ENCODE measurements around the gene ZNF277.

ZNF277 gene

DNA sequence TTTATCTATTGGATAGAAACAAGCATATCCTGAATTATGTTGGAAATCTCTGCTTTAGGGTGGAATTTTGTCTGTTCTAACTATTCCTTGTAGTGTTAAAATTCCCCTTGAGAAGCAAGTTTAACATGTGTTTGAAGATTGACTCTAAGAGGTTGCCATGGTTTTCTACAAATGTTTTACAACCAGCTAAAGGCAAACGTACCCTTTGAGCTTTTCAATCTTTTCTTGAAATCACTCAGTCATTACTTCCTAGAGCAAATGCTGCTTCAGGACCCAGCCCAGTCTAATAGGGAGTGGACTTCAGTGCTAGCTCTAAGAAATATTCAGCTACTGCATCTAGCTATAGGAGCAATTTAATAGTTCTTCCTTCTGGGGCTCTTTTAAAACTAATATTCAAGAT, 125.0 kb downstream of the ZNF277 start:
- H3K27me3 Mint-ChIP-seq, result no peaks in the 10 kb centered on the region
- intact Hi-C loops (cut with micrococcal nuclease), result no loop called here
- H3K4me3 Mint-ChIP-seq, result no peak overlapping the region
- H3K27ac Mint-ChIP-seq, result no peak overlapping the region
- H3K4me1 Mint-ChIP-seq (ENCODE audit: low read depth), result no peaks in the 10 kb centered on the region
- no peaks in the 10 kb centered on the region for H3K9me3 Mint-ChIP-seq
- H3K36me3 Mint-ChIP-seq (ENCODE audit: low read depth), result peaks cover 27% of the 10 kb centered on the region

DNA sequence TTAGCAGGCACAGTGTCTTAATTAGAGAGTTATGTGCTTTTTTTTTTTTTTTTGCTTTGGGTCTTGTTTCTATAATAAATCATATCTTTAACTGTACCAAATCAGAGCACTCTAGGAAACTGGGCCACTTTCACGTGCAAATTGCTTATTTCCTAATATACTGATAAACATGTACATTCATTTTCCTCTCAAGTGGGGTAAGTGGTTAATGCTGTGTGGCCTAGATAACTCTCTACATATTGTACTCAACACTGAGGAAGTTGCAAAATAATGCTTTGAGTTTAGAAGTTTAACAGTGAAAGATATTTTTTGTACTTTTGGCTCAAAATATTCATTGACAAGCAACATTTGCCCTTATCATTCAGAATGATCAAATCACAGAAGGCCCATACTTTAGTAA, 127.9 kb downstream of the ZNF277 start:
- Mint-ChIP-seq H3K27me3 (no peaks in the 10 kb centered on the region), H3K27ac (no peak overlapping the region), H3K4me1 (ENCODE audit: low read depth) (no peaks in the 10 kb centered on the region), H3K36me3 (ENCODE audit: low read depth) (peaks cover 47% of the 10 kb centered on the region), H3K9me3 (no peaks in the 10 kb centered on the region), H3K4me3 (no peak overlapping the region)
- intact Hi-C loops (cut with micrococcal nuclease), result no loop called here

DNA sequence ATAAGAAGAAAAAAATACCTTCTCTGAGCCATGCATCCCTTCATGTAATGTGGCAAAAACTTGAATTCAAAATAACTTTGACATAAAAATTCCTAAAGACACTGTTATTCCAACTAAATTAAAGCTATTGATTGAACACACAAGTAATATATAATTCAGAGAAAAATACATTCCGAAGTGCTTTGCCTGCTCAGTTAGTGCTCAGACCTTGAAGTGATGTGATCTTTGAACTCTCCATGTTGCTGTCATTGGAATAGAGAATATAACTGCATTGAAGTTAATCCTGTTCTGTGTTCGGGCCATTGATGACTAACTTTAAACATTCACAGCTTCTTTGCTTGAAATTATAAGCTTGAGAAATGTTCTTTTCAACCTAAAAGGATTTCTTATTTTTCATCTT, 129.8 kb downstream of the ZNF277 start:
- Mint-ChIP-seq H3K4me3 (no peak overlapping the region), H3K36me3 (ENCODE audit: low read depth) (peaks cover 48% of the 10 kb centered on the region), H3K4me1 (ENCODE audit: low read depth) (no peaks in the 10 kb centered on the region), H3K27me3 (no peaks in the 10 kb centered on the region), H3K27ac (no peak overlapping the region), H3K9me3 (no peaks in the 10 kb centered on the region)
- intact Hi-C loops (cut with micrococcal nuclease), result no loop called here

DNA sequence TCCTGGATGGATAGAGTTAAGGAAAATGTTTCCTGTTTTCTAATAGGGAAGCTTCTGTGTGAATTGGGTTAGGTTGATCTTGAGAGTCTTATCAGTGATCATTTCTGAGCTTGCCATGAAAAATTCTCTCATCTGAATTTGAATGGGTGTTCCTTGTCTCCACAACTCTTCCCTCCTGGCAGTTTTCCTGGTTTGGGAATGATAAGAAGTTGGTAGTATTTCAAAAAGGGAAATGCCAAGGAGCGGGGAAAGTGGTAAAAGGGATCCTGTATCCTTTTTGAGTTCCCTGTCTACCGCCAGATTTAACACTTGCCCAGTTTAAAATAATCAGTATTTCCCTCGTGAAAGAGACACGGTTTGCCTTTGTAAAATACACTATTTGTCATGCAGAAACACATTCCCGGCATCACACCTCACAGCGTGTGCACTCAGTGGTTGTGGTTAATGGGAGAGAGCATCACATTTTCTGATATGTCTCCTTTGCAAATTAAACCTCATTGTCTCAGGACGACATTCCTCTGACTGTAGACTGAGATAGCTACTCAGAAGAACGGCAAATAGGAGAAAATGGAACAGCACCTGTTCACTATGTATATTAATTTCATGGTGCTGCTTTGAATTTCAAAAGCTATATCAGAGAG, 130.6 kb downstream of the ZNF277 start:
- H3K36me3 Mint-ChIP-seq (ENCODE audit: low read depth), result peaks cover 49% of the 10 kb centered on the region
- intact Hi-C loops (cut with micrococcal nuclease), result no loop called here
- H3K27ac Mint-ChIP-seq, result no peak overlapping the region
- H3K4me3 Mint-ChIP-seq, result no peak overlapping the region
- no peaks in the 10 kb centered on the region for H3K9me3 Mint-ChIP-seq
- no peaks in the 10 kb centered on the region for H3K4me1 Mint-ChIP-seq (ENCODE audit: low read depth)
- no peaks in the 10 kb centered on the region for H3K27me3 Mint-ChIP-seq

DNA sequence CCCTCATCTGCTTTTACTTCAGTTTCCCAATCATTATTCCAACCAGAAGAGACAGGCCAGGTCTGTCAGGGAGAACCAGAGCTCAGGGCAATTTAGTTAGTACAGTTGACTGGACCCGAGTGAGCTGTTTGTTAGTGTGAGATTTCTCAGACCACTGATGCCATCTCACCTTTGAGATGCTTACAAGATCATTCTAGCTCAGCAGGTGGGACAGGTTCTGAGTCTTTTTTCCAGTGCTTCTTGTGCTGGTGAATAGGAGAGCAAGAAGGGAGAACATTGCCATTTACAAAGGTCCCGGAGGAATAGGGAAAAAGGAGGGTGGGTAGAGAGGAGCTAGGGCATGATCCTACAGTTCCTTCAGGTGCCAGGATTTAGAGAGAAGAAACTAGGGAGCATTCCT, 131.4 kb downstream of the ZNF277 start:
- no peaks in the 10 kb centered on the region for H3K27me3 Mint-ChIP-seq
- intact Hi-C loops (cut with micrococcal nuclease), result no loop called here
- no peak overlapping the region for H3K4me3 Mint-ChIP-seq
- no peaks in the 10 kb centered on the region for H3K4me1 Mint-ChIP-seq (ENCODE audit: low read depth)
- no peak overlapping the region for H3K27ac Mint-ChIP-seq
- H3K9me3 Mint-ChIP-seq, result no peaks in the 10 kb centered on the region
- peaks cover 58% of the 10 kb centered on the region for H3K36me3 Mint-ChIP-seq (ENCODE audit: low read depth)

DNA sequence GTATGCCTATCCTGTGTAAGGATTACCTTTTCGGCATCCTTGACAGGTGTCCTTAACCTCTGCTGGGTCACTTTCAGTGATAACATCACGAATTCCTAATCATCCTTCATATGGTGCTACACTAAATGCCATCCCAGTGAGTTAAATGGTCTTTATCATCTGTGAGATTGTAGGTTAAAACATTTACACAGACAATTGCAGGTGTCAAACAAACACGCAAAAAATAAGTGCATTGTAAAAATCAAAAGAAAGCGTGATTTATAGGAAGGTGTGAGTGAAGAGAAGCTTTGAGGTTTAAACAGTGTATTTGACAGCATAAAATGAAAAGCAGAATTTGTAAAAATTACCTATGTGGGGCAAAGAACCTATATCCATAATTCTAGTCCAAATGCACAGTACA, 132.3 kb downstream of the ZNF277 start:
- Mint-ChIP-seq H3K4me1 (ENCODE audit: low read depth) (no peaks in the 10 kb centered on the region), H3K4me3 (no peak overlapping the region), H3K36me3 (ENCODE audit: low read depth) (peaks cover 67% of the 10 kb centered on the region), H3K27me3 (no peaks in the 10 kb centered on the region), H3K9me3 (no peaks in the 10 kb centered on the region), H3K27ac (no peak overlapping the region)
- intact Hi-C loops (cut with micrococcal nuclease), result no loop called here

DNA sequence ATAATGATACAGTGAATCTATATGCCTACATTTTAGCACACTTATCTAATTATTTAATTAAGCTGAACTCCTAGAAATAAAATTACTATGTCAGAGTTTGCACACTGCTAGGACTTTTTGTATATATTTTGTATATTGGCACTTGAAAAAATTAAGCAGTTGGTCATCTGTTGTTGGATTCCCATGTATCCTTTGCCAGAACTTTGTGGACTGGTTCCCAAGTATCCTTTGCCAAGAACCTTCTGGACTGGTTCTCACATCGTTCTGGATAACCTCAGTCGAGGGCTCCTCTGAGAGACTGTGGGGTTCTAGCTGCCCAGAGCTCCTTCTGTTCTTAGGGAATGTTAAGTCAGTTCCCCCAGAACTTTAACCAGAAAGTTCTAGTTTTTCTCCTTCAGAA, 135.0 kb downstream of the ZNF277 start:
- Mint-ChIP-seq H3K9me3 (no peaks in the 10 kb centered on the region), H3K4me1 (ENCODE audit: low read depth) (no peaks in the 10 kb centered on the region), H3K27me3 (no peaks in the 10 kb centered on the region), H3K36me3 (ENCODE audit: low read depth) (peaks cover 64% of the 10 kb centered on the region), H3K27ac (no peak overlapping the region), H3K4me3 (no peak overlapping the region)
- intact Hi-C loops (cut with micrococcal nuclease), result no loop called here

DNA sequence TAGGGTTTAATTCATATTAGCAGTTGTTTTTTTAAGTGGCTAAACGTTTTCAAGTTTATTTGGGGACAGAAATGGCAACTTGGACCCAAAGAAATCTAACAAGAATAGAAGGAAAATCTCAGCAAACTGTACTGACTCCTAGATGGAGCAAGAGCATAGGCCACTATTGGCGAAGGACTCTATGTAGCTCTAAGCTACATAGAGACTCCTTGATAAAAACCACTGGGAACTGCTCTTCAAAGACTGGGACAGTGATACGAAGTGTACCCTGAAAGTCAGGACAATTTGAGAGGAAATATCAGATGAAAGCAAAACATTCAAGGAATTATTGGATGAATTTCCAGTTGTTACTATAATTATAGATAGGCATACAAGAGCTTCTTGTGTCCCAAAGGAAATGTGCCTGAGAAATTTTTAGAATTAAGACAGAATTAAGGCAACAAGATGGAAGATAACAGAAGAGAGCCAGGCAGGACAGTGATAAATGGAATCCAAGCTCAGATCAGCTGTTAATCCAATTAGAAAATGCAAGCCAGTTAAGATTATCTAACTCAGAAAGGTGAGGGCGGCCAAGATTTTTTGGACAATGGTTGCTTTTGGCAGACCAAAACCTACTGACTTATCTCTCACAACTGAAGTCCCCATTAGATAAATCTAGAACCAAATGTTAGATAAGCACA, 140.0 kb downstream of the ZNF277 start:
- H3K9me3 Mint-ChIP-seq, result no peaks in the 10 kb centered on the region
- peaks cover 5% of the 10 kb centered on the region for H3K4me1 Mint-ChIP-seq (ENCODE audit: low read depth)
- H3K27ac Mint-ChIP-seq, result no peak overlapping the region
- intact Hi-C loops (cut with micrococcal nuclease), result no loop called here
- H3K36me3 Mint-ChIP-seq (ENCODE audit: low read depth), result peaks cover 31% of the 10 kb centered on the region
- no peaks in the 10 kb centered on the region for H3K27me3 Mint-ChIP-seq
- H3K4me3 Mint-ChIP-seq, result no peak overlapping the region

DNA sequence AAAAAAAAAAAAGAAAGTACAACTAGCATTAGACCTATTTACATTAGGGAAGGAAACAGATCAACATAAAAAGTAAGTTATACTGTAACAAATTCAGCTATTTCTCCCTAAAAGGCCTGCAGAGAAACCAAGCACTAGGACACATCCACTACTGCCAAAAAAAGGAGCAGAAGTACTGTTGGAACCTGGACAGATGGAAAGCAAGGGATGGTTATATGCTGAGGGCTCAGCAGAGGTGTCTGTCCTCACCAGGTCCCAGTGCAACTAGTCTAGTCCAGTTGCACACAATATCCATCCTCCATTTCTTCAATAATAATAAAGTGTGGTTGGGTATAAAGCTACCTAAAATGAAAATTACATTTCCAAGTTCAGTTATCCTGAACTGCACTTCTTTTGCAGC, 140.6 kb downstream of the ZNF277 start:
- no peak overlapping the region for H3K4me3 Mint-ChIP-seq
- peaks cover 28% of the 10 kb centered on the region for H3K36me3 Mint-ChIP-seq (ENCODE audit: low read depth)
- no peak overlapping the region for H3K27ac Mint-ChIP-seq
- no peaks in the 10 kb centered on the region for H3K9me3 Mint-ChIP-seq
- H3K27me3 Mint-ChIP-seq, result no peaks in the 10 kb centered on the region
- peaks cover 5% of the 10 kb centered on the region for H3K4me1 Mint-ChIP-seq (ENCODE audit: low read depth)
- intact Hi-C loops (cut with micrococcal nuclease), result no loop called here

DNA sequence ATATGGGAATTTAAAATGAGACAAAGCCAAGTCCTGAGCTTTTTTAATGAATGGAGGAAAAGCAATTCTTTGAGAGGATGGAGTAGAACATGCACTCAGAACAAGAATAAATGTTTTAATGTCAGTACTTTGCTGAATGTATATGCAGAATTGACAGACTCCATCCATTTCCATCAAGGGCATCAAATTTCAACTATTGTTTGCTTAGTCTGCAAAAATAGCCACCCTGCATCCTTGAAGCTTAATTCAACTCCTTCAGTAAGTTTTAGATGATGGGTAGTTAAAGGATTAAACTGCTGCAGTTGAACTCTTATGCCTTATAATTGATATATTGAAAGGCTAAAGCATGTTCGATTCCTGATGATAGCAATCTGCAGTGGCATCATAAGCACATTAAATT, 144.1 kb downstream of the ZNF277 start:
- H3K27ac Mint-ChIP-seq, result no peak overlapping the region
- H3K9me3 Mint-ChIP-seq, result no peaks in the 10 kb centered on the region
- intact Hi-C loops (cut with micrococcal nuclease), result no loop called here
- H3K27me3 Mint-ChIP-seq, result no peaks in the 10 kb centered on the region
- H3K4me3 Mint-ChIP-seq, result no peak overlapping the region
- H3K4me1 Mint-ChIP-seq (ENCODE audit: low read depth), result peaks cover 5% of the 10 kb centered on the region
- no peaks in the 10 kb centered on the region for H3K36me3 Mint-ChIP-seq (ENCODE audit: low read depth)

DNA sequence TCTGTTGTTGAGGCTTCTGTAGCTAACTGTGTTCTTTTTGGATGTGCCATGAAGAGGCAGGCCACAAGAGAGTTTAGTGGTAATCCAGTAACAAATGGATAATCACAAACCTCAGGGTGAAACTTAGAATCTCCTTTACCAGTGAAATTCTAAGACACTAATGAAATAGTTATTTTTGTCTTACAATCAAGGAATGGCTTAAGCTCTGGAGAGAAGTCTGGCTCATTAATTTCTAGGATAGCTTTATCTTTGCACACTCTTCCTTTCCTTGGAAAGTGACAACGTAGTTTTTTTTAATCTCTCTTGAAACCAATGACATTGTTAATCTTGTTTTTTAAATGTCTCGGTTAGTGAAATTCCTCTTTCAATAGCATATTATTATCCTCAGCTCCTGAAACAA, 150.1 kb downstream of the ZNF277 start:
- Mint-ChIP-seq H3K27me3 (no peaks in the 10 kb centered on the region), H3K4me1 (ENCODE audit: low read depth) (no peaks in the 10 kb centered on the region), H3K36me3 (ENCODE audit: low read depth) (no peaks in the 10 kb centered on the region), H3K4me3 (no peak overlapping the region), H3K9me3 (no peaks in the 10 kb centered on the region), H3K27ac (no peak overlapping the region)
- intact Hi-C loops (cut with micrococcal nuclease), result no loop called here

DNA sequence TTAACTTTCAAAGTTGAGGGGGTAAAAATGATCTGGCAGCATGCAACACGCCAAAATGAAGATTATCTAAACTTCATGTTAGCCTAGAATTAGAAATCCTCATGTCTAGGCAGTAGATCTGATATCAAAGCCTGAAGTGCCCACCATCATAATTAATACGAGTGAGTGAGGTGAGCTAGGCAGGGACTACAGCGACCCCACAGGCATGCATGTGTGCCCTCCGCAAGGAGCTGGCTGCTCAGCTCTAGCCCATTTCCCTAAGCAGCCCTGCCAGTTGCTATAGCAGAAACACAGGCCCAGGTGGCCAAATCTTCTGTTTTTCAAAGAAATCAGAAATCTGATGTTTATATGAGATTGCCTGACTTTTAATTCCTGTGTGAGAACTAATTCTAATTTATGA, 150.6 kb downstream of the ZNF277 start:
- Mint-ChIP-seq H3K36me3 (ENCODE audit: low read depth) (no peaks in the 10 kb centered on the region), H3K27ac (no peak overlapping the region), H3K27me3 (no peaks in the 10 kb centered on the region), H3K9me3 (no peaks in the 10 kb centered on the region), H3K4me1 (ENCODE audit: low read depth) (no peaks in the 10 kb centered on the region), H3K4me3 (no peak overlapping the region)
- intact Hi-C loops (cut with micrococcal nuclease), result no loop called here

DNA sequence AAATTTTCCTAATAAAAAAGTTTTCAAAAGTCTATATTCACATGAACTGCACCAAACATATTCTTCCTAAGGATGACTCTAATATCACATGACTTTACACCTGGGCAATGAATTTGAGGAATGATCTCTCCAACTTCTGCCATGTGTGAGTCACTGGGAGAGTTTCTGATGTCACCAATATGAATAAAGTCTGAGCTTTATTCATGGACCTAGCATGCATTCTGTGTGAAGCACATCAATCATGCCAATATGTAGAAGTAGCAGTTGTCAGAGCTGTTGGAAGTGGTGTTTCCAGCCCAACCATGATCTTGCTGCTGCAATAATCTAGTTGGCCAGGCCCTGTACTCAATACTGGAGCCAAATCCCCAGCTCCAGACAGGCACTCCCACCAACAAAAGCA, 152.0 kb downstream of the ZNF277 start:
- Mint-ChIP-seq H3K27ac (no peak overlapping the region), H3K27me3 (peaks cover under 1% of the 10 kb centered on the region), H3K36me3 (ENCODE audit: low read depth) (no peaks in the 10 kb centered on the region), H3K9me3 (no peaks in the 10 kb centered on the region), H3K4me1 (ENCODE audit: low read depth) (no peaks in the 10 kb centered on the region), H3K4me3 (no peak overlapping the region)
- intact Hi-C loops (cut with micrococcal nuclease), result no loop called here

DNA sequence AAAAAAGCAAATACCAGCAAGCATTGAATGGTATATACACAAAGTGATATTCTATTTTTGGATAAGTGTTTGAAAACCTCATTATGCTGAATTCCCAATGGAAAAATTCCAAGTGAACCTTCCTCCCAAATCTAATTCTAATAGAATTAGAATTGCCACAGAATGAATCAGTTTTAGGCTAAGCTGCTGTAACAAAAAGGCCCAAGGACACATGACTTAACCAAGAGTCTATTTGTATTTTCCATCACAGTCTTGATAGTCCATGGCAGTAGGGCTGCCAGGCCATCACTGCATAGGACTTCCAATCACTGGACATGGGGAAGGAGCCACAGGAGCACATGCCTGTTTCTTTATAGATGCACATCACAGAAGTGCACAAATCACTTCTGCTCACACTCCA, 152.6 kb downstream of the ZNF277 start:
- no peaks in the 10 kb centered on the region for H3K4me1 Mint-ChIP-seq (ENCODE audit: low read depth)
- no peaks in the 10 kb centered on the region for H3K9me3 Mint-ChIP-seq
- no peak overlapping the region for H3K27ac Mint-ChIP-seq
- H3K36me3 Mint-ChIP-seq (ENCODE audit: low read depth), result no peaks in the 10 kb centered on the region
- H3K27me3 Mint-ChIP-seq, result peaks cover 1% of the 10 kb centered on the region
- intact Hi-C loops (cut with micrococcal nuclease), result no loop called here
- H3K4me3 Mint-ChIP-seq, result no peak overlapping the region

DNA sequence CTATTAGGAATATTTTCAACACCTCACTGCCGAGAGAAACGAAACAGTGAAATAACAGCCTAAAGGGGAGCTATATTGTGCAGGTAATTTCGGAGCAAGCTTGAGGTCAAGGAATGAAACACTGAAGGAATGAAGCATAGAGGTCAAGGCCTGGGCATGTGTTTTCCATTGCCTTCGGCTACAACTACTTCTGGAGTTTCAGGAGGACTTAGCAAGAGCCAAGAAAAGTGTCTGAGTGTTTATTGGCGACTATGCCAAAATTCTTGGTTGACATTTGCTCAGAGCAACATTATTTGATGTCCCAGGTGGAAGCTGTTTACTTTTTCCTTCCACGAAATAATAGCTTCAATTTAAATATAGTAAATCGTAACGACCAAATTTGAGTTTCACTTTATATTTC, 154.2 kb downstream of the ZNF277 start:
- H3K27me3 Mint-ChIP-seq, result peaks cover 1% of the 10 kb centered on the region

More for the DNA sequence above, 154.2 kb downstream of the ZNF277 start:
- Mint-ChIP-seq H3K4me3 (no peak overlapping the region), H3K9me3 (no peaks in the 10 kb centered on the region), H3K4me1 (ENCODE audit: low read depth) (no peaks in the 10 kb centered on the region), H3K36me3 (ENCODE audit: low read depth) (no peaks in the 10 kb centered on the region), H3K27ac (no peak overlapping the region)
- intact Hi-C loops (cut with micrococcal nuclease), result no loop called here
